ENCODE measurements around the gene LFNG. TPM values are rescaled to one million over a fixed set of nuclear protein-coding genes. Genes with fewer than 3 reads are reported as not detected.
A peak's percentile ranks its signal among the peaks of the same experiment; 100 is the strongest.

Gene LFNG
- total RNA-seq, 1 donor from 2014 or later, result 83.5 TPM

- Mint-ChIP-seq H3K36me3 (ENCODE audit: low read depth, unreplicated experiment) (peaks cover 6% of the 10 kb centered on the region), H3K27ac (ENCODE audit: unreplicated experiment) (no peak overlapping the region), H3K9me3 (ENCODE audit: unreplicated experiment) (no peaks in the 10 kb centered on the region), H3K4me1 (ENCODE audit: unreplicated experiment) (no peaks in the 10 kb centered on the region), H3K27me3 (ENCODE audit: unreplicated experiment) (peaks cover 29% of the 10 kb centered on the region), H3K4me3 (ENCODE audit: unreplicated experiment) (no peak overlapping the region)
- no peak for DNase-seq (ENCODE audit: low spot score)
- TF ChIP-seq CTCF (IDR thresholded peaks at IDR 0.05; ENCODE audit: unreplicated experiment), result no peak
These were observed 19.7 kb downstream of the LFNG start for GRCh38 chr7:2539031-2539911.

- Mint-ChIP-seq H3K27ac (ENCODE audit: unreplicated experiment) (peak overlapping the region; percentile 13), H3K4me3 (ENCODE audit: unreplicated experiment) (no peak overlapping the region), H3K36me3 (ENCODE audit: low read depth, unreplicated experiment) (peaks cover 6% of the 10 kb centered on the region), H3K4me1 (ENCODE audit: unreplicated experiment) (no peaks in the 10 kb centered on the region), H3K27me3 (ENCODE audit: unreplicated experiment) (peaks cover 27% of the 10 kb centered on the region), H3K9me3 (ENCODE audit: unreplicated experiment) (no peaks in the 10 kb centered on the region)
- no peak for TF ChIP-seq CTCF (IDR thresholded peaks at IDR 0.05; ENCODE audit: unreplicated experiment)
- no peak for DNase-seq (ENCODE audit: low spot score)
These were observed 20.6 kb downstream of the LFNG start for GRCh38 chr7:2540133-2540532.

- H3K4me1 Mint-ChIP-seq (ENCODE audit: unreplicated experiment), result no peaks in the 10 kb centered on the region
- no peak overlapping the region for H3K27ac Mint-ChIP-seq (ENCODE audit: unreplicated experiment)
- H3K27me3 Mint-ChIP-seq (ENCODE audit: unreplicated experiment), result peaks cover 27% of the 10 kb centered on the region
- H3K9me3 Mint-ChIP-seq (ENCODE audit: unreplicated experiment), result no peaks in the 10 kb centered on the region
- H3K36me3 Mint-ChIP-seq (ENCODE audit: low read depth, unreplicated experiment), result peaks cover 6% of the 10 kb centered on the region
- TF ChIP-seq CTCF (IDR thresholded peaks at IDR 0.05; ENCODE audit: unreplicated experiment), result no peak
- DNase-seq (ENCODE audit: low spot score), result no peak
- H3K4me3 Mint-ChIP-seq (ENCODE audit: unreplicated experiment), result no peak overlapping the region
These were observed 21.1 kb downstream of the LFNG start for GRCh38 chr7:2540641-2541051.

- Mint-ChIP-seq H3K4me3 (ENCODE audit: unreplicated experiment) (no peak overlapping the region), H3K27me3 (ENCODE audit: unreplicated experiment) (peaks cover 27% of the 10 kb centered on the region), H3K9me3 (ENCODE audit: unreplicated experiment) (no peaks in the 10 kb centered on the region), H3K27ac (ENCODE audit: unreplicated experiment) (no peak overlapping the region), H3K36me3 (ENCODE audit: low read depth, unreplicated experiment) (peaks cover 6% of the 10 kb centered on the region), H3K4me1 (ENCODE audit: unreplicated experiment) (no peaks in the 10 kb centered on the region)
- no peak for TF ChIP-seq CTCF (IDR thresholded peaks at IDR 0.05; ENCODE audit: unreplicated experiment)
- no peak for DNase-seq (ENCODE audit: low spot score)
These were observed 21.9 kb downstream of the LFNG start for GRCh38 chr7:2541291-2542010.

All from endothelial cell (in vitro differentiated cells).